ENCODE measurements around the gene DOCK2.

- TF ChIP-seq, protein P1, sequence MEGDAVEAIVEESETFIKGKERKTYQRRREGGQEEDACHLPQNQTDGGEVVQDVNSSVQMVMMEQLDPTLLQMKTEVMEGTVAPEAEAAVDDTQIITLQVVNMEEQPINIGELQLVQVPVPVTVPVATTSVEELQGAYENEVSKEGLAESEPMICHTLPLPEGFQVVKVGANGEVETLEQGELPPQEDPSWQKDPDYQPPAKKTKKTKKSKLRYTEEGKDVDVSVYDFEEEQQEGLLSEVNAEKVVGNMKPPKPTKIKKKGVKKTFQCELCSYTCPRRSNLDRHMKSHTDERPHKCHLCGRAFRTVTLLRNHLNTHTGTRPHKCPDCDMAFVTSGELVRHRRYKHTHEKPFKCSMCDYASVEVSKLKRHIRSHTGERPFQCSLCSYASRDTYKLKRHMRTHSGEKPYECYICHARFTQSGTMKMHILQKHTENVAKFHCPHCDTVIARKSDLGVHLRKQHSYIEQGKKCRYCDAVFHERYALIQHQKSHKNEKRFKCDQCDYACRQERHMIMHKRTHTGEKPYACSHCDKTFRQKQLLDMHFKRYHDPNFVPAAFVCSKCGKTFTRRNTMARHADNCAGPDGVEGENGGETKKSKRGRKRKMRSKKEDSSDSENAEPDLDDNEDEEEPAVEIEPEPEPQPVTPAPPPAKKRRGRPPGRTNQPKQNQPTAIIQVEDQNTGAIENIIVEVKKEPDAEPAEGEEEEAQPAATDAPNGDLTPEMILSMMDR (IDR thresholded peaks at IDR 0.05): no peak
- no peak for TF ChIP-seq POLR2A (IDR thresholded peaks at IDR 0.05)
These were observed 264.8 kb downstream of the DOCK2 start for GRCh38 chr5:169901896-169902295.

Data from lower leg skin (tissue), 3 donors.